Panc1 (cell line): Measurements from ENCODE around the gene SLC35A4. TPM values are rescaled to one million over a fixed set of nuclear protein-coding genes. Genes with fewer than 3 reads are reported as not detected.

Source experiments
- ATAC-seq: fragments of 200-7000 bp; cut with Tn5 transposase; 2 replicates; pipeline ENCODE4 v1.9.1; 2020; ENCODE audit warnings: mild to moderate bottlenecking, moderate library complexity
- BruUV-seq: library from RNA; stranded (reverse); fragments of 400-500 nt; replicated peaks from 2 replicates; lab custom pipeline; 2021; lab: Mats Ljungman, UMichigan
- CTCF ChIA-PET: fragments of 300-600 bp; sonication (Branson Sonifier 250); formaldehyde crosslinking; loops from one replicate; lab custom pipeline; 2022; ENCODE audit warnings: antibody characterized with exemption; lab: Charles Lee
- POLR2A ChIA-PET: fragments of 300-600 bp; sonication (Branson Sonifier 250); formaldehyde crosslinking; loops from one replicate; lab custom pipeline; 2022; ENCODE audit warnings: antibody characterized with exemption; lab: Charles Lee
- DNase-seq: peaks from one replicate; pipeline ENCODE4 v3.0.0-alpha.2; 2010; ENCODE audit warnings: low read depth, low spot score
- H3K27ac ChIP-seq: 2 replicates; pipeline ENCODE4 v1.5.1; 2011; ENCODE audit warnings: mild to moderate bottlenecking, low read length, inconsistent platforms
- H3K27me3 ChIP-seq: fragments of 200-500 bp; sonication (Bioruptor generic); 2 replicates; pipeline ENCODE4 v1.6.0; 2014; ENCODE audit warnings: low read length, inconsistent platforms; ENCODE audit not compliant: control insufficient read depth, insufficient read depth
- H3K36me3 ChIP-seq: fragments of 200-500 bp; sonication (Bioruptor generic); 2 replicates; pipeline ENCODE4 v1.5.1; 2014; ENCODE audit warnings: inconsistent platforms, mild to moderate bottlenecking, low read length, moderate library complexity; ENCODE audit not compliant: control insufficient read depth, insufficient read depth
- H3K4me1 ChIP-seq: 2 replicates; pipeline ENCODE4 v1.5.1; 2011; ENCODE audit warnings: inconsistent platforms, mild to moderate bottlenecking, low read length, moderate library complexity; ENCODE audit not compliant: control insufficient read depth, insufficient read depth
- H3K4me3 ChIP-seq, 2 experiments: 2 replicates each; pipeline ENCODE4 v1.5.1; 2011 to 2012; ENCODE audit warnings: low read depth in 2 of 2, low read length in 2 of 2, mild to moderate bottlenecking in 2 of 2, inconsistent platforms in 1 of 2, moderate library complexity in 1 of 2
- H3K9me3 ChIP-seq: fragments of 200-500 bp; sonication (Bioruptor generic); 2 replicates; pipeline ENCODE4 v1.5.1; 2014; ENCODE audit warnings: low read depth, mild to moderate bottlenecking, inconsistent platforms, low read length, moderate library complexity; ENCODE audit not compliant: control insufficient read depth, insufficient read depth
- CTCF ChIP-seq: fragments of 450-650 bp; IDR thresholded peaks from 2 replicates; pipeline ENCODE4 v1.5.1; 2017; ENCODE audit warnings: mild to moderate bottlenecking
- POLR2AphosphoS5 ChIP-seq: IDR thresholded peaks from 2 replicates; pipeline ENCODE4 v1.6.1; 2012; ENCODE audit warnings: mild to moderate bottlenecking, low read depth, low read length, moderate library complexity
- REST ChIP-seq, 2 experiments: IDR thresholded peaks; 2 replicates each; pipeline ENCODE4 v1.6.1; 2011 to 2012; ENCODE audit warnings: low read depth in 2 of 2, control low read depth in 1 of 2, low read length in 1 of 2, mild to moderate bottlenecking in 1 of 2, moderate library complexity in 1 of 2; ENCODE audit not compliant: insufficient read depth in 1 of 2
- SIN3A ChIP-seq: IDR thresholded peaks from 2 replicates; pipeline ENCODE4 v1.6.1; 2012; ENCODE audit warnings: low read depth, mild to moderate bottlenecking, low read length, moderate library complexity, borderline replicate concordance; ENCODE audit not compliant: insufficient read depth
- TCF7L2 ChIP-seq: IDR thresholded peaks from 2 replicates; pipeline ENCODE4 v1.6.1; 2011; ENCODE audit warnings: mild to moderate bottlenecking, low read depth, low read length, inconsistent platforms
- in situ Hi-C: cut with HindIII; loops from 2 replicates; pipeline ENCODE4 v1.10.0; 2016; ENCODE audit warnings: low sequenced_read_pairs, low pct_unique_long_range_greater_than_20kb
- intact Hi-C: fragments of 100-400 bp; cut with micrococcal nuclease; formaldehyde crosslinking; loops from one replicate; pipeline ENCODE4 v1.10.0; 2022; ENCODE audit not compliant: unreplicated experiment
- total RNA-seq: library from RNA; stranded (reverse); gene quantifications from one replicate; pipeline ENCODE4 v1.2.1, GENCODE V29; 2021; ENCODE audit not compliant: unreplicated experiment

Gene SLC35A4
- total RNA-seq, 1 experiment from 2014 or later = 96.7 TPM

GRCh38 chr5:140548300-140548688 lies 16.3 kb upstream of the SLC35A4 start:
- H3K4me3 ChIP-seq = peak overlapping the region; percentile 25 to 53

GRCh38 chr5:140548791-140549190 lies 15.8 kb upstream of the SLC35A4 start:
- DNase-seq (no peak), ATAC-seq (no peak)
- H3K4me3 ChIP-seq = no peak overlapping the region; a peak in 1 of 4 replicates
- no peak for TF ChIP-seq SIN3A
- no peak for TF ChIP-seq REST (IDR thresholded peaks at IDR 0.05; ENCODE audit: insufficient read depth in 1 of 2, low read depth in 2 of 2, low read length in 1 of 2)
- TF ChIP-seq CTCF = no peak
- TF ChIP-seq POLR2AphosphoS5 = no peak; the same call in 1 of the 2 replicates
- no peak for TF ChIP-seq TCF7L2
- H3K9me3 ChIP-seq = no peaks in the 10 kb centered on the region
- peaks cover 10% of the 10 kb centered on the region; the same call in 1 of the 2 replicates for H3K36me3 ChIP-seq
- intact Hi-C loops = no loop called here
- in situ Hi-C loops = no loop called here
- H3K27ac ChIP-seq = peak overlapping the region; percentile 76
- ChIA-PET CTCF (no interaction called here), POLR2A (interaction anchor here (1.1 kb wide), 1 partner anchor 8 kb away, joined by 6 read pairs; no protein-coding TSS in a partner anchor)
- H3K4me1 ChIP-seq = peaks cover 34% of the 10 kb centered on the region
- no peaks in the 10 kb centered on the region for H3K27me3 ChIP-seq
- BruUV-seq = no TSS peak

More at GRCh38 chr5:140548300-140548688, 16.3 kb upstream of the SLC35A4 start:
- H3K27me3 ChIP-seq = no peaks in the 10 kb centered on the region
- H3K9me3 ChIP-seq = no peaks in the 10 kb centered on the region
- peaks cover 10% of the 10 kb centered on the region; the same call in 1 of the 2 replicates for H3K36me3 ChIP-seq
- ChIA-PET CTCF (no interaction called here), POLR2A (interaction anchor here (0.5 to 1.1 kb wide), 2 partner anchors 8 to 133 kb away, joined by 3 to 6 read pairs; no protein-coding TSS in a partner anchor)
- peak overlapping the region; percentile 76 for H3K27ac ChIP-seq
- TF ChIP-seq CTCF (no peak), REST (IDR thresholded peaks at IDR 0.05; ENCODE audit: insufficient read depth in 1 of 2, low read depth in 2 of 2, low read length in 1 of 2) (no peak), TCF7L2 (no peak), POLR2AphosphoS5 (no peak), SIN3A (no peak)
- no TSS peak for BruUV-seq
- intact Hi-C loops (no loop called here), in situ Hi-C loops (no loop called here)
- DNase-seq = no peak
- peak; percentile 23 for ATAC-seq
- peaks cover 34% of the 10 kb centered on the region for H3K4me1 ChIP-seq
